ENCODE measurements around the gene STIM1.

The STIM1 gene

DNA sequence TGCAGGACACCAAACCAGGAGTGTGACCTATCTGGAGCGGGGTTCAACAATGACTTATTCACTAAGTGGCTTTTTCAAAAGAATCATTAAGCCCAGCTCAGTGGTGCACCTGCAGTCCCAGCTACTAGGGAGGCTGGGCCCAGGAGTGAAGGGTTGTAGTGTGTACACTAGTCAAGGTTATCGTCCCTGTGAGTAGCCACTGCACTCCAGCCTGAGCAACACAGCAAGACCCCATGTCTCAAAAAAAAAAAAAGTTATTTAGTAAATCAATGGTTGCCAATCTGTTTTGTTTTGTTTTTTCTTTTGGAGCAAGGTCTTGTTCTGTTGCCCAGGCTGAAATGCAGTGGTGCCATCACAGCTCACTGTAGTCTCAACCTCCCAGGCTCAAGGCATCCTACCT, 22.6 kb upstream of the STIM1 start:
- POLR2A ChIA-PET = interaction anchor here (0.6 kb wide), 1 partner anchor 292 kb away, joined by 5 read pairs; no protein-coding TSS in a partner anchor
- CTCF ChIA-PET = interaction anchor here (1.5 to 27.1 kb wide), 3 partner anchors 15 to 226 kb away, joined by 4 to 1868 read pairs (median 332); partner anchors contain the start of genes RHOG and STIM1
- no peak overlapping the region for H3K4me3 ChIP-seq (ENCODE audit: low read depth, low read length)
- DNase-seq (ENCODE audit: low read depth, low spot score) = no peak
- TF ChIP-seq, protein P1, sequence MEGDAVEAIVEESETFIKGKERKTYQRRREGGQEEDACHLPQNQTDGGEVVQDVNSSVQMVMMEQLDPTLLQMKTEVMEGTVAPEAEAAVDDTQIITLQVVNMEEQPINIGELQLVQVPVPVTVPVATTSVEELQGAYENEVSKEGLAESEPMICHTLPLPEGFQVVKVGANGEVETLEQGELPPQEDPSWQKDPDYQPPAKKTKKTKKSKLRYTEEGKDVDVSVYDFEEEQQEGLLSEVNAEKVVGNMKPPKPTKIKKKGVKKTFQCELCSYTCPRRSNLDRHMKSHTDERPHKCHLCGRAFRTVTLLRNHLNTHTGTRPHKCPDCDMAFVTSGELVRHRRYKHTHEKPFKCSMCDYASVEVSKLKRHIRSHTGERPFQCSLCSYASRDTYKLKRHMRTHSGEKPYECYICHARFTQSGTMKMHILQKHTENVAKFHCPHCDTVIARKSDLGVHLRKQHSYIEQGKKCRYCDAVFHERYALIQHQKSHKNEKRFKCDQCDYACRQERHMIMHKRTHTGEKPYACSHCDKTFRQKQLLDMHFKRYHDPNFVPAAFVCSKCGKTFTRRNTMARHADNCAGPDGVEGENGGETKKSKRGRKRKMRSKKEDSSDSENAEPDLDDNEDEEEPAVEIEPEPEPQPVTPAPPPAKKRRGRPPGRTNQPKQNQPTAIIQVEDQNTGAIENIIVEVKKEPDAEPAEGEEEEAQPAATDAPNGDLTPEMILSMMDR (IDR thresholded peaks at IDR 0.05; ENCODE audit: insufficient read depth, low read length, missing control alignments) = no peak

DNA sequence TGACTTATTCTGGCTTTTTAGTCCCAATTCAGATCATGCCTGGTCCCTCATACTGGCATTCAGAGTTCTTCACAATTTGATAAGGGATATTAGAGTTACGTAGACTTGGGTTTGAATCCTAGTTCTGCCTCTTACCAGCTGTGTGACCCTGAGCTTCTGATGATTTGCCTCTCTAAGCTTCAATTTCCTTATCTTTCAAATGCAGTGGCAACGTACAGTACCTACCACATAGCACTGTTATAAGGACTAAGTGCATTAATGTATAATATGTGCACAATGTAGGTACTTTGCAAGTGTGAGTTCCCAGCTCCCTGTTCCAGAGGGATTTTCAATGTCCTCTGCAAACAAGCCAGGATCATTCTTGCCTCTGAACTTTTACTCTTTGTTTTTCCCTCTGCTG, 22.0 kb upstream of the STIM1 start:
- POLR2A ChIA-PET = no interaction called here

DNA sequence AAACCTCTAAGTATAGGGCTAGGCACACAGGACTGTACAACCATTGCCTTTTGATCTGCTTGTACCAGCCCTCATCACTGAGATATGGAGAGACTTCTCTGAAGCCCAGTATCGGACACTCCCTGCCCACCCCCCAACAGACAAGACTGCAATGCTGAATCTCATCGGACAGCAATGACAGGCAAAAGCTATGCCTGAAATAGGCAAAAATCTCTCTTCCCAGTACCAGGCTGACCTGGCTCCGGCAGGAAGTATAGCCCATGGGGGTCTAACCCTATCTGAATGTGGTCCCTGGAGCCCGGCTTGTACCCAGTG, 21.2 kb upstream of the STIM1 start:
- ChIA-PET POLR2A (no interaction called here), CTCF (interaction anchor here (0.9 to 27.1 kb wide), 4 partner anchors 10 to 225 kb away, joined by 3 to 1868 read pairs (median 168); partner anchors contain the start of genes RHOG and STIM1)
- no peak for DNase-seq (ENCODE audit: low read depth, low spot score)
- H3K4me3 ChIP-seq (ENCODE audit: low read depth, low read length) = no peak overlapping the region
- TF ChIP-seq, protein P1 (IDR thresholded peaks at IDR 0.05; ENCODE audit: insufficient read depth, low read length, missing control alignments) = no peak

More for the DNA sequence above, 22.0 kb upstream of the STIM1 start:
- DNase-seq (ENCODE audit: low read depth, low spot score) = no peak
- TF ChIP-seq, protein P1 (IDR thresholded peaks at IDR 0.05; ENCODE audit: insufficient read depth, low read length, missing control alignments) = no peak
- CTCF ChIA-PET = interaction anchor here (0.9 to 27.1 kb wide), 4 partner anchors 9 to 225 kb away, joined by 3 to 1868 read pairs (median 168); partner anchors contain the start of genes RHOG and STIM1
- no peak overlapping the region for H3K4me3 ChIP-seq (ENCODE audit: low read depth, low read length)

DNA sequence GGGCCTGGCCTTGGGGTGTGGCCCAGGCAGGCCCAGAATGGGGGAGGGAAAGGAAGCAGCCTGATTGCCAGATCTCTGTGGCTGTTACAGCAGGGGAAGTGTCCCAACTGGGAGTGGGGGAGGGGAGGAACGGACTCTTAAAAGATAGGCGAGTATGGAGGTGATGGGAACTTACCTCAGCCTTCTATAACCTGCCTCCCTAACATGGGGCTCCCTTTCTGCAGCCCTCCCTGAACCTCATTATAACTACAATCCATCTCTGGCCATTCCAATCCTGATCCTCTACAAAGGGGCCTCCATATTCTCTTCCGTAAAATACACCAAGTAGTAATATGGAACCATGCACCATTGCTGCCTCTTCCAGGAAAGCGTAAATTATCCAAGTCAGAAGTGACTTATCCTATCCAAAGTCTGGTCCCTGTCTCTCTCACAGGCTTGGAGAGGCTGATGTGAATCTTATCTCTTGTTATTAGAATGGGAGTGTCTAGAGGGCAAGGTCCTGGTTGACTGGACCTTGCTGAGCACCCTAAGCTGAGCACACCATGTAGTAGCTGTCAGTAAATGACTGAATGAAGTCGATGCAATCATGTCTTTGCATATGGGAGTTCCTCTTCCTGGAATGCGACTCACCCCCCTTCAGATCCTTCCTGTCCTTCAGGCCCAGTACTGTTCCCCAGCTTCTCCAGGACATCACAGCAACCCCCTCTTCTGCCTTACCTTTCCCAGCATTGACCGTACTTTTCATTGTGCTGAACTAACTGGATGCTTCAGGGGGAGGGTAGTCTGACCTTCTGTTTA, 20.6 kb upstream of the STIM1 start:
- DNase-seq (ENCODE audit: low read depth, low spot score) = no peak
- ChIA-PET POLR2A (interaction anchor here (0.6 kb wide), 1 partner anchor 11 kb away, joined by 3 read pairs; no protein-coding TSS in a partner anchor), CTCF (interaction anchor here (0.6 to 27.1 kb wide), 7 partner anchors 9 to 361 kb away, joined by 3 to 1868 read pairs (median 6); partner anchors contain the start of genes RHOG and STIM1)
- no peak overlapping the region for H3K4me3 ChIP-seq (ENCODE audit: low read depth, low read length)
- TF ChIP-seq, protein P1 (IDR thresholded peaks at IDR 0.05; ENCODE audit: insufficient read depth, low read length, missing control alignments) = no peak

DNA sequence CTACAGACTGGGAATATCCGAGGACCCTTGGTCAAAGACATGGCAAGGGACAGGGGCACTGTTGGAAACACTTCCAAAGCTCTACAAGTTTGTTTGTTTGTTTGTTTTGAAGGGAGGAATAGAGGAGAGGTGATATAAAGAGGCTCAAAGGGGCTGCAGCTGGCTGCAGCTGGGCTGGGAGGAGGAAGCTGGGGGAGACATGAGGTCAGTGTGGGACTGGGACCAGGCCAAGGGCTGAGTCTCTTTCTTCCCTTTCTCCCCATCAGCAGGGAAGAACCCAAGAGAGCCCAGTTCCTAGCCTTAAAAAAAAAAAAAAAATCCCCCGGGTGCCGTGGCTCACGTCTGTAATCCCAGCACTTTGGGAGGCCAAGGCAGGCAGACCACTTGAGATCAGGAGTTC, 19.7 kb upstream of the STIM1 start:
- no peak for DNase-seq (ENCODE audit: low read depth, low spot score)
- no peak overlapping the region for H3K4me3 ChIP-seq (ENCODE audit: low read depth, low read length)
- TF ChIP-seq, protein P1 (IDR thresholded peaks at IDR 0.05; ENCODE audit: insufficient read depth, low read length, missing control alignments) = no peak
- POLR2A ChIA-PET = no interaction called here
- CTCF ChIA-PET = interaction anchor here (0.6 to 27.1 kb wide), 8 partner anchors 10 to 362 kb away, joined by 3 to 1868 read pairs (median 4); partner anchors contain the start of genes RHOG and STIM1

DNA sequence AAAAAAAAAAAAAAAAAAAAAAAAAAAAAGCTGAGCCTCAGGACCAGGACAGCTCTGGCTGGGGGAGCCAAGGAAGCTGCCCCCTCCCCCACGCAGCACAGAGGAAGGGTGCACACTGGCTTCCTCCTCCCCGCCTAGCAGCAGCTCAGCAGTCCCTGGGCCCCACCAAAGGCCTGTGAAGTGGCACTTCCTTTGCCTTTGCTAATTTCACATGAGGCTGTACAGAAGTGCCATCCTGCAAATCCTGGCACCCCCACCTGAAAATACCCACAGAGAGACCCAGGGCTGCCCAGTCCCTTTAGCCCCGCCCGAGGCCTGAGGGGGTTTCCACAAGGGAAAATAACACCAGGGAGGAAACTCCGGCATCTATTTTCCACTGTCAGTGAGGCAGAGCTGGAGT, 18.6 kb upstream of the STIM1 start:
- H3K4me3 ChIP-seq (ENCODE audit: low read depth, low read length) = no peak overlapping the region
- CTCF ChIA-PET = interaction anchor here (0.9 to 27.1 kb wide), 5 partner anchors 11 to 222 kb away, joined by 3 to 1868 read pairs (median 5); partner anchors contain the start of genes RHOG and STIM1
- DNase-seq (ENCODE audit: low read depth, low spot score) = no peak
- TF ChIP-seq, protein P1 (IDR thresholded peaks at IDR 0.05; ENCODE audit: insufficient read depth, low read length, missing control alignments) = no peak
- POLR2A ChIA-PET = no interaction called here
